ENCODE data around the gene NUDT3. TPM values are rescaled to one million over a fixed set of nuclear protein-coding genes. Genes with fewer than 3 reads are reported as not detected.

NUDT3 gene
- total and polyA plus RNA-seq, 2 experiments from 2014 or later, result 12.1 to 31.1 TPM

DNA sequence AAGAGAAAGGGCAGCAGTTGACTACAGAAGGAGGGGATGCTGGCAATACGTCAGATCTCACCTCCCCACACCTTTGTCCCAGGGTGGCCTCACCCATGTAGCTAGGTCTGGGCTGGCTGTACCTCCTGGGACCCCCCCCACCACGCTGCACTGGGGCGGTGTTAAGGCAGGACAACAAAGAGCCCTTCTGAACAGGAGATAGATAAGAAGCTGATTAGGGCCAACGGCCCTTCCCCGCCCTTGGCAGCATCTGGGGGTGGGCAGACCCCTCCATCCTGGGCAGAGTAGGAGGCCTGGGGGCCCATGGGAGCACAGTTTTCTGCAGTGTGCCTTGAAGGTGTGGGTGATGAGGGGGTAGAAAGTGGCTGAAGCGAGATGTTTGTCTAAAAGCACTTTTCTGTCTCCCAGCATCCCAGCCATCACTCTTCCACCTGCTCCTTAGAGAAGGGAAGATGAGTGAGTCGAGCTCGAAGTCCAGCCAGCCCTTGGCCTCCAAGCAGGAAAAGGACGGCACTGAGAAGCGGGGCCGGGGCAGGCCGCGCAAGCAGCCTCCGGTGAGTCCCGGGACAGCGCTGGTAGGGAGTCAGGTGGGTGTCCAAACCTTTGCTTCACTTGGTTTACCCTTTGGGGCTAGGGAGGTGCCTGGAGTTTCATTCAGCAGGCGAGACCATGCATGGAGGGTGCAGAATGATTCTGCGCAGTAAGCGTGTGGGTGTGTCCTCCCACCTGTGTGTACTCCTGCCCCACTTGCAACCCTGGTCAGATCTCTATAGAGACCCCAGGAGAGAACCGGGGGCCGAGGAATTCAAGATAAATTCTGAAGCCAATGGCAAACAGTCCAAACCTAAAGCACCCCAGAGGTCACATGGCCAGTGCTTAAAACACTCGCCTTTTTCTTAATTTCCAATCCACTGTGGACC is 151.9 kb downstream of the NUDT3 start:
- peaks cover 71% of the 10 kb centered on the region for H3K79me2 ChIP-seq (replicated peaks; ENCODE audit: insufficient read depth)
- Mint-ChIP-seq H3K4me1 (peaks cover 63% of the 10 kb centered on the region), H3K36me3 (ENCODE audit: low read depth) (peaks cover 75% of the 10 kb centered on the region), H3K9me3 (peaks cover 7% of the 10 kb centered on the region; the same call in 2 of the 3 replicates), H3K4me3 (peak overlapping the region; percentile 98), H3K27ac (peak overlapping the region; percentile 93), H3K27me3 (ENCODE audit: insufficient read depth, low read depth, poor library complexity) (peaks cover 63% of the 10 kb centered on the region)
- peak overlapping the region; percentile 97 for H3K27ac ChIP-seq (ENCODE audit: low read depth)
- peaks cover 59% of the 10 kb centered on the region for H4K20me1 ChIP-seq (replicated peaks; ENCODE audit: insufficient read depth)
- no peaks in the 10 kb centered on the region for H3K9me2 ChIP-seq (ENCODE audit: insufficient read depth)
- H3K4me1 ChIP-seq (ENCODE audit: insufficient read depth), result peaks cover 55% of the 10 kb centered on the region
- H2AFZ ChIP-seq, result no peak overlapping the region
- TF ChIP-seq STAT1 (IDR thresholded peaks at IDR 0.05; ENCODE audit: unreplicated experiment) (no peak), POLR2AphosphoS5 (IDR thresholded peaks at IDR 0.05; ENCODE audit: low read depth) (0 out of 2 replicates have a peak, but pooled peaks have one; percentile 27), ZNF114 (CRISPR knock-in tag; IDR thresholded peaks at IDR 0.05) (no peak)
- ATAC-seq, result no peak
- no peaks in the 10 kb centered on the region for H3K27me3 ChIP-seq (ENCODE audit: insufficient read depth)
- H3F3A ChIP-seq (replicated peaks; ENCODE audit: low read depth), result peaks cover 73% of the 10 kb centered on the region
- peaks cover 49% of the 10 kb centered on the region for H3K36me3 ChIP-seq (ENCODE audit: insufficient read depth)
- no peak for DNase-seq (ENCODE audit: low spot score)
- H3K4me2 ChIP-seq, result peak overlapping the region; percentile 92
- H3K4me3 ChIP-seq, result peak overlapping the region; percentile 73

- Mint-ChIP-seq H3K4me1 (peaks cover 58% of the 10 kb centered on the region), H3K27ac (peak overlapping the region; percentile 86), H3K36me3 (ENCODE audit: low read depth) (peaks cover 68% of the 10 kb centered on the region), H3K4me3 (peak overlapping the region; percentile 98), H3K9me3 (peaks cover 7% of the 10 kb centered on the region; the same call in 2 of the 3 replicates), H3K27me3 (ENCODE audit: insufficient read depth, low read depth, poor library complexity) (peaks cover 57% of the 10 kb centered on the region)
- DNase-seq (ENCODE audit: low spot score) (no peak), ATAC-seq (no peak)
- Histone ChIP-seq H2AFZ (no peak overlapping the region), H3K36me3 (ENCODE audit: insufficient read depth) (peaks cover 49% of the 10 kb centered on the region), H3K4me3 (peak overlapping the region; percentile 73), H3F3A (replicated peaks; ENCODE audit: low read depth) (peaks cover 73% of the 10 kb centered on the region), H3K27ac (ENCODE audit: low read depth) (peak overlapping the region; percentile 97), H3K79me2 (replicated peaks; ENCODE audit: insufficient read depth) (peaks cover 71% of the 10 kb centered on the region), H4K20me1 (replicated peaks; ENCODE audit: insufficient read depth) (peaks cover 59% of the 10 kb centered on the region), H3K27me3 (ENCODE audit: insufficient read depth) (no peaks in the 10 kb centered on the region), H3K4me2 (peak overlapping the region; percentile 92), H3K4me1 (ENCODE audit: insufficient read depth) (peaks cover 55% of the 10 kb centered on the region), H3K9me2 (ENCODE audit: insufficient read depth) (no peaks in the 10 kb centered on the region)
- TF ChIP-seq ZNF331 (CRISPR knock-in tag; IDR thresholded peaks at IDR 0.05; ENCODE audit: low read depth) (no peak), NANOG (IDR thresholded peaks at IDR 0.05; ENCODE audit: borderline replicate concordance) (no peak)
Measured at GRCh38 chr6:34239893-34240292, 152.6 kb downstream of the NUDT3 start.

DNA sequence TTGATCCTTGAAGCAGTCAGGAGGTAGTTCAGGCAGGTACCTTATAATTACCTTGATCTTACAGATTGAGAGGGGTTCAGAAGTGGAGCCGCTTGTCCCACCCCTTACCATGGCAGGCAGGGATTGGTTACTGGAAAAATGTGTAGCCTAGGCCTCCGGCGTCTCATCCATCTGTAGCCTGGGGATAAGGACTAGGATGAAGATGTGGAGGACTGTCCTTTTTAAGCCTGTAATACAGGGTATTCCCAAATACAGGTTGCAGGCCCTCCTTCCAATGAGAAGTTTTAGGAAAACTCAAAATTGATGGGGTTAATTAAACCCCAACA is 153.0 kb downstream of the NUDT3 start:
- Histone ChIP-seq H3K4me3 (peak overlapping the region; percentile 73), H3K27ac (ENCODE audit: low read depth) (peak overlapping the region; percentile 97), H3F3A (replicated peaks; ENCODE audit: low read depth) (peaks cover 75% of the 10 kb centered on the region), H3K27me3 (ENCODE audit: insufficient read depth) (no peaks in the 10 kb centered on the region), H2AFZ (no peak overlapping the region), H3K36me3 (ENCODE audit: insufficient read depth) (peaks cover 49% of the 10 kb centered on the region), H3K4me2 (peak overlapping the region; percentile 92), H3K4me1 (ENCODE audit: insufficient read depth) (peaks cover 57% of the 10 kb centered on the region), H3K9me2 (ENCODE audit: insufficient read depth) (no peaks in the 10 kb centered on the region), H3K79me2 (replicated peaks; ENCODE audit: insufficient read depth) (peaks cover 71% of the 10 kb centered on the region), H4K20me1 (replicated peaks; ENCODE audit: insufficient read depth) (peaks cover 59% of the 10 kb centered on the region)
- DNase-seq (ENCODE audit: low spot score), result no peak
- H3K4me1 Mint-ChIP-seq, result peaks cover 57% of the 10 kb centered on the region
- peak overlapping the region; percentile 98 for H3K4me3 Mint-ChIP-seq
- H3K27ac Mint-ChIP-seq, result peak overlapping the region; percentile 86
- H3K9me3 Mint-ChIP-seq, result peaks cover 7% of the 10 kb centered on the region; the same call in 2 of the 3 replicates
- H3K36me3 Mint-ChIP-seq (ENCODE audit: low read depth), result peaks cover 64% of the 10 kb centered on the region
- no peak for ATAC-seq
- peaks cover 54% of the 10 kb centered on the region for H3K27me3 Mint-ChIP-seq (ENCODE audit: insufficient read depth, low read depth, poor library complexity)
- TF ChIP-seq JUNB (IDR thresholded peaks at IDR 0.05; ENCODE audit: unreplicated experiment) (no peak), POLR2AphosphoS5 (IDR thresholded peaks at IDR 0.05; ENCODE audit: low read depth) (no peak), ZNF331 (CRISPR knock-in tag; IDR thresholded peaks at IDR 0.05; ENCODE audit: low read depth) (no peak), STAT1 (IDR thresholded peaks at IDR 0.05; ENCODE audit: unreplicated experiment) (no peak), ZNF114 (CRISPR knock-in tag; IDR thresholded peaks at IDR 0.05) (no peak), CTCF (conservative IDR thresholded peaks at IDR 0.05; ENCODE audit: low read depth in 2 of 2) (no peak), REST (IDR thresholded peaks at IDR 0.05; ENCODE audit: unreplicated experiment) (no peak), EZH2phosphoT487 (IDR thresholded peaks at IDR 0.05; ENCODE audit: unreplicated experiment) (no peak), CREB1 (CRISPR knock-in tag; IDR thresholded peaks at IDR 0.05; ENCODE audit: low read depth) (no peak), NANOG (IDR thresholded peaks at IDR 0.05; ENCODE audit: borderline replicate concordance) (no peak)
- TF ChIP-seq, protein P1, sequence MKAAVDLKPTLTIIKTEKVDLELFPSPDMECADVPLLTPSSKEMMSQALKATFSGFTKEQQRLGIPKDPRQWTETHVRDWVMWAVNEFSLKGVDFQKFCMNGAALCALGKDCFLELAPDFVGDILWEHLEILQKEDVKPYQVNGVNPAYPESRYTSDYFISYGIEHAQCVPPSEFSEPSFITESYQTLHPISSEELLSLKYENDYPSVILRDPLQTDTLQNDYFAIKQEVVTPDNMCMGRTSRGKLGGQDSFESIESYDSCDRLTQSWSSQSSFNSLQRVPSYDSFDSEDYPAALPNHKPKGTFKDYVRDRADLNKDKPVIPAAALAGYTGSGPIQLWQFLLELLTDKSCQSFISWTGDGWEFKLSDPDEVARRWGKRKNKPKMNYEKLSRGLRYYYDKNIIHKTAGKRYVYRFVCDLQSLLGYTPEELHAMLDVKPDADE (IDR thresholded peaks at IDR 0.05), result no peak
